ENCODE measurements around the gene HEPACAM2.

Gene HEPACAM2

DNA sequence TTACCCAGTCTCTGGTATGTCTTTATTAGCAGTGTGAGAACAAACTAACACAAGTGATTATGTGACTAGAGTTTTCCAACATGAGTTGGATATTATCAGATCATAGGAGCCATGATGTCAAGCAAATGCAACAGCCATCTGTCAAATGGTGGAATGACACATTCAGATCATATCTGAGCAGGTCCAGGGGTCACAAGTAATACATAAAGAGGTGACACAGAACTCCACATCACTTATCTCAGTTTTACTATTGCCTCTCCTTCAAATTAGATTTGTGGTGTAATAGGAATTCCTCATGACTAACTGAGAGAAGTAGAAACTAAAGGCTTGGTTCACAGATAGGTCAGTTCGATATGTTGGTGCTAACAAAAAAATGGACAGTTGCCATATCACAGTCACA is 65.9 kb downstream of the HEPACAM2 start:
- H3K4me1 ChIP-seq (ENCODE audit: control insufficient read depth, insufficient read depth, low read depth, low read length), result no peaks in the 10 kb centered on the region
- H3K27me3 ChIP-seq (ENCODE audit: control insufficient read depth in 1 of 2, insufficient read depth in 1 of 2, low read length in 2 of 2), result peaks cover 0 to 7% of the 10 kb centered on the region in 2 experiments
- H3K27ac ChIP-seq (ENCODE audit: low read length, poor library complexity, severe bottlenecking), result no peak overlapping the region
- H3K14ac ChIP-seq (ENCODE audit: low read length in 2 of 2), result no peak overlapping the region
- no peaks in the 10 kb centered on the region for H3K79me1 ChIP-seq (replicated peaks; ENCODE audit: low read length, poor library complexity, severe bottlenecking)
- no peak overlapping the region for H2BK15ac ChIP-seq (ENCODE audit: low read depth, poor library complexity, severe bottlenecking)
- H4K91ac ChIP-seq (ENCODE audit: low read length), result no peak overlapping the region
- no peak overlapping the region for H2BK5ac ChIP-seq (ENCODE audit: low read depth, low read length, poor library complexity, severe bottlenecking)
- no peak overlapping the region for H3K4ac ChIP-seq (ENCODE audit: low read depth in 1 of 2, low read length in 2 of 2)
- H3K4me2 ChIP-seq (ENCODE audit: low read length, poor library complexity, severe bottlenecking), result no peak overlapping the region
- no peak overlapping the region for H2BK12ac ChIP-seq (ENCODE audit: low read length in 2 of 2)
- H3K9ac ChIP-seq (ENCODE audit: low read length), result no peak overlapping the region
- no peak overlapping the region for H2AK5ac ChIP-seq (ENCODE audit: low read length, severe bottlenecking)
- no peak overlapping the region for H3K4me3 ChIP-seq (ENCODE audit: insufficient read depth in 1 of 2, low read depth in 1 of 2, low read length in 2 of 2)
- H3K9me3 ChIP-seq (ENCODE audit: control insufficient read depth, low read length), result peaks cover 12% of the 10 kb centered on the region
- H3K18ac ChIP-seq (ENCODE audit: low read depth in 1 of 2, low read length in 2 of 2), result no peak overlapping the region
- H4K8ac ChIP-seq (ENCODE audit: low read length), result no peak overlapping the region
- H2AFZ ChIP-seq (ENCODE audit: low read depth, low read length), result no peak overlapping the region
- no peak overlapping the region for H3K23ac ChIP-seq (ENCODE audit: low read length in 2 of 2)
- peak; percentile 44 for DNase-seq
- no peak overlapping the region for H2BK120ac ChIP-seq (ENCODE audit: low read depth, low read length)
- no peaks in the 10 kb centered on the region for H3K36me3 ChIP-seq (ENCODE audit: control insufficient read depth in 1 of 2, insufficient read depth in 2 of 2, low read depth in 1 of 2, low read length in 2 of 2)
- no CpG with 5 or more reads among the region's 1 CpG for WGBS

GRCh38 chr7:93159490-93159889 is 66.8 kb downstream of the HEPACAM2 start:
- H2BK5ac ChIP-seq (ENCODE audit: low read depth, low read length, poor library complexity, severe bottlenecking), result no peak overlapping the region
- H3K4me2 ChIP-seq (ENCODE audit: low read length, poor library complexity, severe bottlenecking), result no peak overlapping the region
- no peak overlapping the region for H4K8ac ChIP-seq (ENCODE audit: low read length)
- no peaks in the 10 kb centered on the region for H3K36me3 ChIP-seq (ENCODE audit: control insufficient read depth in 1 of 2, insufficient read depth in 2 of 2, low read depth in 1 of 2, low read length in 2 of 2)
- no peak overlapping the region for H2BK15ac ChIP-seq (ENCODE audit: low read depth, poor library complexity, severe bottlenecking)
- no peak overlapping the region for H4K91ac ChIP-seq (ENCODE audit: low read length)
- no peak overlapping the region for H2BK120ac ChIP-seq (ENCODE audit: low read depth, low read length)
- no peak overlapping the region for H2AK5ac ChIP-seq (ENCODE audit: low read length, severe bottlenecking)
- 24% methylated on average over 3 of the region's 3 CpGs for WGBS
- H3K14ac ChIP-seq (ENCODE audit: low read length in 2 of 2), result no peak overlapping the region
- peaks cover 0 to 7% of the 10 kb centered on the region in 2 experiments for H3K27me3 ChIP-seq (ENCODE audit: control insufficient read depth in 1 of 2, insufficient read depth in 1 of 2, low read length in 2 of 2)
- no peak overlapping the region for H3K23ac ChIP-seq (ENCODE audit: low read length in 2 of 2)
- no peak overlapping the region for H3K4me3 ChIP-seq (ENCODE audit: insufficient read depth in 1 of 2, low read depth in 1 of 2, low read length in 2 of 2)
- peaks cover 12% of the 10 kb centered on the region for H3K9me3 ChIP-seq (ENCODE audit: control insufficient read depth, low read length)
- no peak overlapping the region for H3K4ac ChIP-seq (ENCODE audit: low read depth in 1 of 2, low read length in 2 of 2)
- DNase-seq, result peak; percentile 64
- no peaks in the 10 kb centered on the region for H3K4me1 ChIP-seq (ENCODE audit: control insufficient read depth, insufficient read depth, low read depth, low read length)
- no peak overlapping the region for H3K9ac ChIP-seq (ENCODE audit: low read length)
- H3K27ac ChIP-seq (ENCODE audit: low read length, poor library complexity, severe bottlenecking), result no peak overlapping the region
- no peak overlapping the region for H3K18ac ChIP-seq (ENCODE audit: low read depth in 1 of 2, low read length in 2 of 2)
- H2AFZ ChIP-seq (ENCODE audit: low read depth, low read length), result no peak overlapping the region
- H2BK12ac ChIP-seq (ENCODE audit: low read length in 2 of 2), result no peak overlapping the region
- H3K79me1 ChIP-seq (replicated peaks; ENCODE audit: low read length, poor library complexity, severe bottlenecking), result no peaks in the 10 kb centered on the region

DNA sequence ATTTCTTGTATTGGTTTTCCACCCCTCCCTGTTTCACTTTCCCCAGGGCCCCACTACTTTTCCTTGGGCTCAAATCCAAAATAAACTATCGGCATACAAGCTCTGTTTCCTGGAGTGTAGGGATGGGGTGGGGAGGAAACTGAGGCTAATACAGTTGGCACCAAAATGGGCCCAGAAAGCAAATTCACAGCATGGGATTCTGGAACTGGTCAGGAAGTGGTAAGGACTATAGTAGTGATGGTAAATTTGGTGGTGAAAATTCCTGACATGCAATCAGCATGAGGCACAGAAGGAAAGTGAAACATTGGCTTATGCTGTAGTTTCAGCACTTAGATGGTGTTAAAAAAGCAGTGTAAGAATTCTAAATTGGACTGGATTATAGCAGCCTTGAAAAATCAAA is 69.4 kb downstream of the HEPACAM2 start:
- Histone ChIP-seq H3K27me3 (ENCODE audit: control insufficient read depth in 1 of 2, insufficient read depth in 1 of 2, low read length in 2 of 2) (peaks cover 0 to 4% of the 10 kb centered on the region in 2 experiments), H3K4me2 (ENCODE audit: low read length, poor library complexity, severe bottlenecking) (no peak overlapping the region)

GRCh38 chr7:93150200-93150835 is 76.0 kb downstream of the HEPACAM2 start:
- H4K91ac ChIP-seq (ENCODE audit: low read length), result no peak overlapping the region
- no peak overlapping the region for H3K4me2 ChIP-seq (ENCODE audit: low read length, poor library complexity, severe bottlenecking)
- no peak overlapping the region for H2BK5ac ChIP-seq (ENCODE audit: low read depth, low read length, poor library complexity, severe bottlenecking)
- peaks cover 0 to 5% of the 10 kb centered on the region in 2 experiments for H3K27me3 ChIP-seq (ENCODE audit: control insufficient read depth in 1 of 2, insufficient read depth in 1 of 2, low read length in 2 of 2)
- no peaks in the 10 kb centered on the region for H3K9me3 ChIP-seq (ENCODE audit: control insufficient read depth, low read length)
- H3K4me1 ChIP-seq (ENCODE audit: control insufficient read depth, insufficient read depth, low read depth, low read length), result no peaks in the 10 kb centered on the region
- no peak overlapping the region for H3K14ac ChIP-seq (ENCODE audit: low read length in 2 of 2)
- H2BK120ac ChIP-seq (ENCODE audit: low read depth, low read length), result no peak overlapping the region
- peaks cover 0 to 8% of the 10 kb centered on the region in 2 experiments for H3K36me3 ChIP-seq (ENCODE audit: control insufficient read depth in 1 of 2, insufficient read depth in 2 of 2, low read depth in 1 of 2, low read length in 2 of 2)
- H4K8ac ChIP-seq (ENCODE audit: low read length), result no peak overlapping the region
- H2BK15ac ChIP-seq (ENCODE audit: low read depth, poor library complexity, severe bottlenecking), result no peak overlapping the region
- H2BK12ac ChIP-seq (ENCODE audit: low read length in 2 of 2), result no peak overlapping the region
- no peak overlapping the region for H2AK5ac ChIP-seq (ENCODE audit: low read length, severe bottlenecking)
- H3K9ac ChIP-seq (ENCODE audit: low read length), result no peak overlapping the region
- no peak overlapping the region for H3K27ac ChIP-seq (ENCODE audit: low read length, poor library complexity, severe bottlenecking)
- H3K4me3 ChIP-seq (ENCODE audit: insufficient read depth in 1 of 2, low read depth in 1 of 2, low read length in 2 of 2), result no peak overlapping the region
- DNase-seq, result peak; percentile 42
- H3K79me1 ChIP-seq (replicated peaks; ENCODE audit: low read length, poor library complexity, severe bottlenecking), result peaks cover 2% of the 10 kb centered on the region
- 100% methylated on average over 1 of the region's 1 CpG for WGBS
- H3K23ac ChIP-seq (ENCODE audit: low read length in 2 of 2), result no peak overlapping the region
- H3K18ac ChIP-seq (ENCODE audit: low read depth in 1 of 2, low read length in 2 of 2), result no peak overlapping the region
- no peak overlapping the region for H3K4ac ChIP-seq (ENCODE audit: low read depth in 1 of 2, low read length in 2 of 2)
- no peak overlapping the region for H2AFZ ChIP-seq (ENCODE audit: low read depth, low read length)

More for the DNA sequence above, 69.4 kb downstream of the HEPACAM2 start:
- H4K91ac ChIP-seq (ENCODE audit: low read length), result no peak overlapping the region
- H3K18ac ChIP-seq (ENCODE audit: low read depth in 1 of 2, low read length in 2 of 2), result no peak overlapping the region
- H2BK120ac ChIP-seq (ENCODE audit: low read depth, low read length), result no peak overlapping the region
- no peak overlapping the region for H3K4me3 ChIP-seq (ENCODE audit: insufficient read depth in 1 of 2, low read depth in 1 of 2, low read length in 2 of 2)
- H2AK5ac ChIP-seq (ENCODE audit: low read length, severe bottlenecking), result no peak overlapping the region
- H3K23ac ChIP-seq (ENCODE audit: low read length in 2 of 2), result no peak overlapping the region
- no peak overlapping the region for H3K9ac ChIP-seq (ENCODE audit: low read length)
- no peaks in the 10 kb centered on the region for H3K36me3 ChIP-seq (ENCODE audit: control insufficient read depth in 1 of 2, insufficient read depth in 2 of 2, low read depth in 1 of 2, low read length in 2 of 2)
- H3K14ac ChIP-seq (ENCODE audit: low read length in 2 of 2), result no peak overlapping the region
- no peak overlapping the region for H3K4ac ChIP-seq (ENCODE audit: low read depth in 1 of 2, low read length in 2 of 2)
- H2BK12ac ChIP-seq (ENCODE audit: low read length in 2 of 2), result no peak overlapping the region
- no peak overlapping the region for H2BK15ac ChIP-seq (ENCODE audit: low read depth, poor library complexity, severe bottlenecking)
- no peak overlapping the region for H2AFZ ChIP-seq (ENCODE audit: low read depth, low read length)
- H4K8ac ChIP-seq (ENCODE audit: low read length), result no peak overlapping the region
- H3K79me1 ChIP-seq (replicated peaks; ENCODE audit: low read length, poor library complexity, severe bottlenecking), result no peaks in the 10 kb centered on the region
- WGBS, result 81% methylated on average over 1 of the region's 1 CpG
- peak; percentile 6 for DNase-seq
- no peaks in the 10 kb centered on the region for H3K4me1 ChIP-seq (ENCODE audit: control insufficient read depth, insufficient read depth, low read depth, low read length)
- peaks cover 9% of the 10 kb centered on the region for H3K9me3 ChIP-seq (ENCODE audit: control insufficient read depth, low read length)
- no peak overlapping the region for H2BK5ac ChIP-seq (ENCODE audit: low read depth, low read length, poor library complexity, severe bottlenecking)
- H3K27ac ChIP-seq (ENCODE audit: low read length, poor library complexity, severe bottlenecking), result no peak overlapping the region

Measured in mesenchymal stem cell (in vitro differentiated cells and primary cell).